Neural progenitor cell (in vitro differentiated cells): ENCODE measurements around the gene COL24A1.

Experiments used
- EZH2phosphoT487 ChIP-seq: fragments of 200-600 bp; sonication (generic); IDR thresholded peaks from 2 replicates; pipeline ENCODE4 v1.6.1; 2017; ENCODE audit warnings: antibody characterized with exemption
- TF ChIP-seq, protein P1 (sequence below): fragments of 200-600 bp; sonication (generic); IDR thresholded peaks from 2 replicates; pipeline ENCODE4 v1.5.1; 2017; ENCODE audit warnings: antibody characterized with exemption, mild to moderate bottlenecking

DNA sequence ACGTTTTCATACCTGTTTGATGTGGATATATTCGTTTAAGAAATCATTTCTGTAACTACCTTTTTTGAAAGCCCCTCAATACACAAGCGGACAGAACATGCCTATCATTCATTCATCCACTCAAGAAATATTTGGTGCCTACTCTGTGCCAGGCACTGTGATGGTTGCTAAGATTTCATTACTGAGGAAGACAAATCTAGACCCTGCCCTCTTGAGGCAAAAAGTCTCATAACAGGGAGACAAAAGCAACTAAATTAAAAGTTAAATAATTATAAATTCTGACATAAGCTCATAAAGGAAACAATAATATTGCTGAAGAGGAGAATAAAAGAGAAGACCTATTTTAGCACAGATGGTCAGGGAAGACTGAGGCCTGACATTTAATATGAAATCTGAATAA lies 244.8 kb downstream of the COL24A1 start:
- TF ChIP-seq, protein P1, sequence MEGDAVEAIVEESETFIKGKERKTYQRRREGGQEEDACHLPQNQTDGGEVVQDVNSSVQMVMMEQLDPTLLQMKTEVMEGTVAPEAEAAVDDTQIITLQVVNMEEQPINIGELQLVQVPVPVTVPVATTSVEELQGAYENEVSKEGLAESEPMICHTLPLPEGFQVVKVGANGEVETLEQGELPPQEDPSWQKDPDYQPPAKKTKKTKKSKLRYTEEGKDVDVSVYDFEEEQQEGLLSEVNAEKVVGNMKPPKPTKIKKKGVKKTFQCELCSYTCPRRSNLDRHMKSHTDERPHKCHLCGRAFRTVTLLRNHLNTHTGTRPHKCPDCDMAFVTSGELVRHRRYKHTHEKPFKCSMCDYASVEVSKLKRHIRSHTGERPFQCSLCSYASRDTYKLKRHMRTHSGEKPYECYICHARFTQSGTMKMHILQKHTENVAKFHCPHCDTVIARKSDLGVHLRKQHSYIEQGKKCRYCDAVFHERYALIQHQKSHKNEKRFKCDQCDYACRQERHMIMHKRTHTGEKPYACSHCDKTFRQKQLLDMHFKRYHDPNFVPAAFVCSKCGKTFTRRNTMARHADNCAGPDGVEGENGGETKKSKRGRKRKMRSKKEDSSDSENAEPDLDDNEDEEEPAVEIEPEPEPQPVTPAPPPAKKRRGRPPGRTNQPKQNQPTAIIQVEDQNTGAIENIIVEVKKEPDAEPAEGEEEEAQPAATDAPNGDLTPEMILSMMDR: peak; percentile 52
- no peak for TF ChIP-seq EZH2phosphoT487
